ENCODE results near the gene TFPT.

Gene TFPT

DNA sequence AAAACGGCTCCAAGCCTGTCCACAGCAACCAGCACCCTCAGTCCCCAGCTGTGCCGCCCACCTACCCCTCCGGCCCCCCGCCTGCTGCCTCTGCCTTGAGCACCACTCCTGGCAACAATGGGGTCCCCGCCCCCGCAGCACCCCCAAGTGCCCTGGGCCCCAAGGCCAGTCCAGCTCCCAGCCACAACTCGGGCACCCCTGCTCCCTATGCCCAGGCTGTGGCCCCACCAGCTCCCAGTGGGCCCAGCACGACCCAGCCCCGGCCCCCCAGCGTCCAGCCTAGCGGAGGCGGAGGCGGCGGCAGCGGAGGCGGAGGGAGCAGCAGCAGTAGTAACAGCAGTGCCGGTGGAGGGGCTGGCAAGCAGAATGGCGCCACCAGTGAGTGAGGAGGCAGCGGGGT lies 32.7 kb upstream of the TFPT start:
- DNase-seq, result no peak

DNA sequence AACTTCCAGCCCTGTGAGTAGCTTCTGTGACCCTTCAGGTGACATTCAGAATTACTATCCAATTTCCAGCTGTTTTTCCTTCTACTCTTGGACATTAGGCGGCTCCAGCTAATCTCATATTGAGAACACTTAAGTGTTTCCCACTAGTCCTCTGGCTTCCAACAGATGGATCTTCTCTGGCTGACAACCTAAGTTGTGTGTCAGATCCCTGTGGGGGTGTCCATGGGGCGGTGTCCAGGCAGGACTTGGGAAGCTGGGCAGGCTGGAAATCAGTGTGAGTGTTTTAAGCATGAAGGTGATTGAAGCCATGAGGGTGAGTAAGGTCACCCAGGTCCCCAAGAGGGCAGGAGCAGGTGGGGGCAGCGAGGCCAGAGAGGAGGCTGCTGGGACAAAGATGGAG lies 32.2 kb upstream of the TFPT start:
- DNase-seq, result no peak

DNA sequence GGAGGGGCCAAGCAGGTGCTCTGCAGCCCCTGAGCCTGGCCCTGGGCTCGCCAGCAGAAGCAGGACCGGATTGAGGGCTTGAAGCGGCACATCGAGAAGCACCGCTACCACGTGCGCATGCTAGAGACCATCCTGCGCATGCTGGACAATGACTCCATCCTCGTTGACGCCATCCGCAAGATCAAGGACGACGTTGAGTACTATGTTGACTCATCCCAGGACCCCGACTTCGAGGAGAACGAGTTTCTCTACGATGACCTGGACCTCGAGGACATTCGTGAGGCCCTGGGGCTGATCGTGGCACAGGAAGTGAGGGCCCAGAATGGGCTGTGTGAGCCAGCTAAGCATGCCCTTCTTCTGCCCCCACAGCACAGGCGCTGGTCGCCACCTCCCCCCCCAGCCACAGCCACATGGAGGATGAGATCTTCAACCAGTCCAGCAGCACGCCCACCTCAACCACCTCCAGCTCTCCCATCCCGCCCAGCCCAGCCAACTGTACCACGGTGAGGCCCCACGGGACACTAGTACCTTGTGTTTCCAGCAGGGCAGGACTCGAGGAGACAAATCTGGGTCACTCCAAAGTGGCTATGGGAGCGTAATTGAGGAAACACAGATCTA lies 30.2 kb upstream of the TFPT start:
- DNase-seq, result no peak

DNA sequence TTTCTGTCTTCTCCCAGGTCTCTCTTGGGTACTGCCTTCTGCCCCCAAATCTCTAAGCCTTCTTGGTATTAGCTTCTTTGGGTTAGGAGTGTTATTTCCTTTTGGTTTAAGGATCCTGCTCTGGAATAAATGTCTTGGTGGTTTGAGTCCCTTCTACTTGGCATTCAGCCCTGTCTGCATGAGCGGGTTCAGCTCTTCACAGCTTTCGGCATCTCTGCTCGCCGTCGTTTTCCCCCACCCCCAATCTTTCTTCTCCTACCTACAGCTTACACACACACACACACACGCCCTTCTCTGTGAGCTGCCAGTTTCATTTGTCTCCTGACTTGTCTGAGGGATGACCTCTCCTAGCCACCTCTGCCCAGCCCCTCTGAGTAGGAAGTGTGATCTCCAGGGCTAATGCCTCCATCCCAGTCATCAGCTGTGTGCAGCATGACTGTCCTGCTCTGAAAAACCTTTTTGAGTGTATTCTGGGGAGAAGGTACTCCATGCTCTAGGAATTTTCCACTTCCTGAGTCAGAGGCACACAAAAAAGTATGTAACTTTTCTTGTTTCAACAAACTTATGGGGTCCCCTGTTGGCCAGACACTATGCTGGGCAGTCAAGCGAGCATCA lies 26.8 kb upstream of the TFPT start:
- no peak for DNase-seq

DNA sequence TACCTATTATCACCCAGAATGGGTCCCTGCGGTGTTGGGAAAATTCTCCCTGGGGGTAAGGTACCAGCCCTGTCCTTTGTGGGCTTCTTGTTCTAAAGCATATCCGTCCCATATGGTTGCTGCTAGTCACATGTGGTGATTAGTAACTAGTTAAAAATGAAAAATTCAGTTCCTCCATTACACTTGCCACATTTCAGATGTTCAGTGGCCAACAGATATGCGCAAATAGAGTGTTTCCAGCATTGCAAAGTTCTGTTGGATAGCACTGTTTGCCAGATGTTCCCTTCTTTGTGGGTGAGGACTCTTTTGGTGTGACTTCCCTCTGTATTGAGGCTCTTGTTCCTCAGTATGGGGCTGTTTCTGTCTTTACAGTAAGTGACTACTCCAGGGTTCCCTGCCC lies 25.9 kb upstream of the TFPT start:
- DNase-seq, result no peak

DNA sequence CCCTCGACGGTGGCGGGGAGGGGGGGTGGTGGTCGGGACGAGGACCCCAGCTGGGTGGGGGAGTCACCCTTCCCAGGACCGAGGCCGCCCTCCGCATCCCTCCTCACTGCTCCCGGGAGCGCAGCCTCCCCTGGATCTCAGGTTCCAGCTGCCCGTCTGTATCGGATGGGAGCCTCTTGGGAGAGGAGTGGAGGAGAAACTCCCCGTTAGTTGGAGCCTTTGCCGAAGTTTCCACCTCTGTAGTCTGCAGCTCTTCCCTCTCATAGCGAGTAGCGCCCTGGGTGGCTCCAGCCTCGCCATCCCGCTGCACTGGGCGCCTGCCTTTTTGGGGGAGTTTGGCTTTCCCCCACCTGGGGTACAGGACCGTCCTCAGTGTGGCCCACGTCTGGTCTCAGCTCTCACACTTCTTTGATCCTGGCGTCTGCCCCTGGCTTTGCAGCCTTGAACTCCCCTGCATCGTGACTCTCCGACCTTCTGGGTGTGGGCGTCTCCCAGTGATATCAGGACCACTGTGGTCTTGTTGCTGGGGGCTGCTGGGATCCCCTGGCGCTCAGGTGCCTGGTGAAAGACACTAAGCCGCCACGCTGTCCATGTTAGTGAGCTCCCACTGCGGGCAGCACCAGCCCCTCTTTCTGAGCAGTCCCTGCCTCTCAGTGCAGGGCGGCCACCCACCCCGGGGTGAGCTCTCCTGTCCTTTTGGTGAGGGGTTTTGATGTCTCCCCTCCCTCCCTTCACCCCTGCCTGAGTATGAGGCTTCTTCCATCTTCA lies 23.2 kb upstream of the TFPT start:
- no peak for DNase-seq

DNA sequence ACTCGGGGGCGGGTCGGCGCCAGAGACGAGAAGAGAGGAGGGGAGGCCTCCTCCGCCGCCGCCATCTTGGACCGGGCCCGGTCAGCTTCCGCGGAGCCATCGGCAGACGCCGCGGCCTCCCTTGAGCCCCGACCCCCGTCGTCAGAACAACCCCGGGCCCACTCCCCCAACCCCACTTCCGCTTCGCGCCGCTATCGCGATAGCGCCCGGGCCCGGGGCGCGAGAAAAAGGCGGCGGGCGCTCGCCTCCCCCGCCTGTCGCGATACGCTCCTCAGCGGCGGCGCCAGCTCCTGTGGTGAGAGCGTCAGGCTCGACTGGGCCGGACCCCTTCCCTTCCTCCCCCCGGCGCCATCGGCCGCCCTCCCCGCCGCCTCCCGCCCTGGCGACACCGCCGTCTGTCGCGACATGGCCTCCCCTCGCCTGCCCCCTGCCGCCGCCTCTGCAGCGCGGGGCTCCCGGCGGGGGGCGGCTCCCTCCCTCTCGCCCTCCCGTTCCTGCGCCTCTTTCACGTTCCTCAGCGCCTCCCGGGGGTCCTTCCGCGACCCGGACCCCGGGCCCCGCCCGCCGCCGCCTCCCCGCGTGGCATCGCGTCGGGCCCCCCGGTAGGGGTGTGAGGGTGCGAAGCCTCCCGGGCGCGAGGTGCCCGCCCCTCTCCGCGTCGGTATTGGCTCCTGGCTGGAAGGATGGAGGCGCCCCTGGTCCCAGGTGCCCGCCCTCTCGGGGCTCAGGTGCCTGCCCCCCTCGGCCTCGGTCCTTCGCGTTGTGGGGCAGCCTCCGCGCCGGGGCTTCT lies 22.4 kb upstream of the TFPT start, which contains the start of gene CNOT3:
Gene CNOT3 (plus strand): TSS at position 64 of the 790 bp plus-strand sequence. CDS start 5,217 bp downstream, outside the sequence.
- no peak for DNase-seq

DNA sequence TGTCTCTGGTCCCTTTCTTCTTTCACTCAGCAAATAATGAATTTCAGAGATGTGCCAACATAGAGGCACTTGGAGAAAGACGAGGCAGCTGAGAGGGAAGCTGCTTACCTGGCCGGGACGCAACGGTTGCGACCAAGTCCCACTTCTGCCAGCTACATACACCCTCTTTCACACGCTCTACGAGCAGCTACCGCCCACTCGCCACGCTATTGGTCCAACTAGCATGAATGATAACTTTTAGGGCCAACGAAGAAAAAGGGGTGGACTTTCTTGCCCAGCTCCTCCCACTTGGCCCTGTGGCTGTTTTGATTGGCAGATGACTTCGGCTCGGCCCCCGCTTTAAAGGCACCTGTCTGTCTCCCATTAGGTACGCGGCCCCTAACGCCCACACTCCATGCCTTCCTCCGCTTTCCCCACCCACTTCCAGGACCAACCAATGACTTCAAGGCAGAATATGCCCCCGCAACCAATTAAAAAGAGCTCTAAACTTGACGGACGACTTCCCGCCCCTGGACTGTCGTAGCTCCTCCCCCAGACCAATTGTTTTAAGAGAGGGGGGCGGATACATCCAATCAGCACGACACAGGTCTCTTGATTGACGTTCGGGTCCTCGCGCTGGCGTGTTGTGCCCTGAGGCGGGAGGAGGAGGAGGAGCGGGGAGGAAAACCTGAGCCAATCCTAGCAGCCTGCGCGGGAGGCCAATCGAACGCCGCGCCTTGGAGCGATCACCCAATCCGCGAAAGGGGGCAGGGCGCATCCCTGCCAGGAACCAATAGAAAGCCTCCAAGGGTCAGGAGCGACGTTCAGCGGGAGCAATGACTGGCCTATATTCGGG lies 21.6 kb upstream of the TFPT start:
- DNase-seq, result peak; percentile 99

DNA sequence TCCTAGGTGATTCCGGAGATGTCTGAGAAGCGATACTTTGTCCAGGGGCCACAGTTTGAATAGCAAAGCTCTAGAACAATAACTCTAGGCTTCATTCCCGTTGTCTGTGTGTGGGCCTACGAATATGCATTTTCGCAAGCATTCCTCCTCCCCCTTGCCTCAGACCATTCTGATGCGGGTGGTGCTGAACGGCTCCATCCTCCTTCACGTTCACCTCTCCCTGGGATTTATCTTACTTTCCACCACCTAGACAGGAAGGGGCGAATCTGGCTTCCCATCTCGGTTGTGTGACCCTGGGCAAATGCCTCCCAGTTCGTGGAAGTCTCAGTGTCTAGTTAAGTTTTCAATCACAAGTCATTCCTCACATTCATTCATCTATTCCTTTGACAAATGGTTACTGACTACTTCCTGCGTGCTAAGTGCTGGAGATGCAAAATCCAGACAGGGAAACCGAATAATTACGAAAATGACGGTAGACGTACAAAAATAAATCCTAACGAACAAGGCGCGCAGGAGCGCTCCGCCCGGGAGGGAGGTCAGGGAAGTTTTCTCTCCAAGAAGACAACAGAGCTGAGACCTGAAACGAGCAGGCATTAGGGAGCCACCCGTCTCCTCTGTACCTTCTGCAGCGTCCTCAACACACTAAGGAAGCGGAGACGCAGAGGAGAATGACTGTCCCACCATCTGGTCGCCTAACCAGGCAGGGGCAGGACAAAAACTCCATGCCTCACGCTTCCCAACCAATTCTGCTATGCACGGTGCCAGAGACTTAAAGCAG lies 20.8 kb upstream of the TFPT start:
- DNase-seq, result no peak

DNA sequence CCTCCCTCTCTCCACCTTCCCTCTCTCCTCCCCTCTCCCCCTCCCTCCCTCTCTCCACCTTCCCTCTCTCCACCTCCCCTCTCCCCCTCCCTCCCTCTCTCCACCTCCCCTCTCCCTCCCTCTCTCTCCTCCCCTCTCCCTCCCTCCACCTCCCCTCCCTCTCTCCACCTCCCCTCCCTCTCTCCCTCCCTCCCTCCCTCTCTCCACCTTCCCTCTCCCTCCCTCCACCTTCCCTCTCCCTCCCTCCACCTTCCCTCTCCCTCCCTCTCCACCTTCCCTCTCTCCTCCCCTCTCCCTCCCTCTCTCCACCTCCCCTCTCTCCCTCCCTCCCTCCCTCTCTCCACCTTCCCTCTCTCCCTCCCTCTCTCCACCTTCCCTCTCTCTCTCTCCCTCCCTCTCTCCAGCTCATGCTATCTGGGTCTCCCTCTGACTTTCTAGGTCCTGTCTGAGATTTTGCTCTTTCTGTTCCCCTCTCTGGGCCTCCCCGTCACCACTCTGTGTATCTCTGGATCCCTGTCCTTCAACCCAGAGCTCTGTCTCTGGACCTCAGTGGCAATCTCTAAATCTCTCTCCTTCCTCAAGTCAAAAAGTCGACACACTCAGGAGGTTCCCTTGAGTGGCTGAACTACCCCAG lies 18.6 kb upstream of the TFPT start:
- DNase-seq, result no peak

DNA sequence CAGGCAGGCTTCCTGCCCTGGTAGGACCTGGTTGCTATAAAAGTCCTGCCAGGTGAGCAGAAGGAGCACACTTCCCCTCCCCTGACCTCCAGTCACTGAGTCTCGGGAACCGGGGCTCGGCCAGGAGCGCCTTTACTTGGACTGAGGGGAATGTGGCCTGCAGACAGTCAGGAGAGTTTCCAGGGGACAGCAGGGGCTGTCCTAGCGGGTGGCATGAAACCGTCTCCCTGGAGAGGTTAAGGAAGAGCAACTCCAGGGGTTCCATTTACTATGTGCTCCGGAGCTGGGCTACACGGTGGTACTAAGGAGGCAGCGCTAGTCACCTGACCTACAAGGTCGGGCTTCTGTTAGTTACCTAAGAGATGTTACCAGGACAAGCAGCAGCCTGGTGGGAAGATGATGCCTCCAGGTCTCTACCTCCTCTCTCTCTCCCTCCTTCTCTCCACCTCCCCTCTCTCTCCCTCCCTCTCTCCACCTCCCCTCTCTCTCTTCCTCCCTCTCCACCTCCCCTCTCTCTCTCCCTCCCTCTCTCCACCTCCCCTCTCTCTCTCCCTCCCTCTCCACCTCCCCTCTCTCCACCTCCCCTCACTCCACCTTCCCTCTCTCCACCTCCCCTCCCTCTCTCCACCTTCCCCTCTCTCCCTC lies 18.0 kb upstream of the TFPT start:
- DNase-seq, result no peak

DNA sequence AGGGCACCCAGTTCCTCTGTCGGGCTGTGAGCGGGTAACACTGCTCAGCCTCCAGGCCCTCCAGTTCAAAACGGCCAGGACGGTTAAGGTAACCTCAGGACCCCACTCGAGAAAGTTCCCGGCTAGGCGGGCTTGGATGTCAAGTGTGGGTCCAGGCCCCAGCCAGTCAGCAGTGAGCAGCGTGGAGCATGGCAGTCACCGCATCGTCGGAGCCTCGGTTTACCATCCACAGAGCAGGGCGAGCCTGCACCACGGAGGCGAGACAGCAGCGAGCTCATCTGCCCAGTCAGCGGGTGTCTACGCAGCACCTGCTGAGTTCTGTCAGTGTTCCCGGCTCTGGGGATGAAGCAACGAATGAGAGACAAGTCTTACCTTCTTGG lies 14.2 kb upstream of the TFPT start:
- DNase-seq, result no peak

DNA sequence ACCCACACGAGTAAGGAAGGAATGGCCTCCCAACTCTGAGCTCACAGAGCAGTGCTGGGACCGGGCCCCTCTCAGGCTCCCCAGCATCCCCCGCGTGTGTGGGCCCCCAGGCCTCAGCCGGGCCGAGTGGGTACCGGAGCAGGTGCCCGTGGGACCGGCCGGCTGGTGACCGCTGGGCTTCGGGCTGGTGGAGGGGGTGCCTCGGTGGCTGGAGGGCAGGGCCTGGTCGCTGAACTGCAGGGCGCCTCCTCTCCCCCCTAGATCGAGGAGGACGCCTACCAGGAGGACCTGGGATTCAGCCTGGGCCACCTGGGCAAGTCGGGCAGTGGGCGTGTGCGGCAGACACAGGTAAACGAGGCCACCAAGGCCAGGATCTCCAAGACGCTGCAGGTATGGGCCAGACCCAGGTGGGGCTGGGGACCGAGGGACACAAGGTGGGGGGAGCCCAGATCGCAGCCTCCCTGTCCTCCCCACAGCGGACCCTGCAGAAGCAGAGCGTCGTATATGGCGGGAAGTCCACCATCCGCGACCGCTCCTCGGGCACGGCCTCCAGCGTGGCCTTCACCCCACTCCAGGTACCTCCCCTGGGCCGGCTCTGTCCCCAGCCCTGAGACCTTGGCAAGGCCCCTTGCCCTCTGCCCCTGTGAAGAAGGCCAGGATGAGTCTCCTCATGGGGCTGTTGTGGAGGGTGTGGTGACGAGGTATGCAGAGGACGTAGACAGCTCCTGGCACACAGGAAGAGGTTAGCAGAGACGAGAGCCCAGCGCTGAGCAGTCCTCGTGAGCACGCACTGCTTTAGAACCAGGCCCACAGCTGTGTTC lies 13.5 kb upstream of the TFPT start:
- DNase-seq, result no peak

DNA sequence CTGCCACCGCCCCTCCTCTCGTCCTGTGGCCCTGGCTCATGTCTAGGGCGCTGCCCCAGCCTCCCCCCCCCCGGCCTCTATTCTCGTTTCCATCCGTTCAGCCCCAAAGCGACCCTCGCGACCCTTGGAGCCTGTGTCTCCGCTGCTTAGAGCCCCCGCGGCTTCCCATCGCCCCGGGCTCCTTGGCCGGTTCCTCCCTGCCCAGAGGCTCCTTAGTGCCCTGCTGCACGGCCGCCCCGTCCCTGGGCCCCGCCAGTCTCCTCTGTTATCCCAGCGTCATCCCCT lies 12.9 kb upstream of the TFPT start:
- DNase-seq, result no peak

DNA sequence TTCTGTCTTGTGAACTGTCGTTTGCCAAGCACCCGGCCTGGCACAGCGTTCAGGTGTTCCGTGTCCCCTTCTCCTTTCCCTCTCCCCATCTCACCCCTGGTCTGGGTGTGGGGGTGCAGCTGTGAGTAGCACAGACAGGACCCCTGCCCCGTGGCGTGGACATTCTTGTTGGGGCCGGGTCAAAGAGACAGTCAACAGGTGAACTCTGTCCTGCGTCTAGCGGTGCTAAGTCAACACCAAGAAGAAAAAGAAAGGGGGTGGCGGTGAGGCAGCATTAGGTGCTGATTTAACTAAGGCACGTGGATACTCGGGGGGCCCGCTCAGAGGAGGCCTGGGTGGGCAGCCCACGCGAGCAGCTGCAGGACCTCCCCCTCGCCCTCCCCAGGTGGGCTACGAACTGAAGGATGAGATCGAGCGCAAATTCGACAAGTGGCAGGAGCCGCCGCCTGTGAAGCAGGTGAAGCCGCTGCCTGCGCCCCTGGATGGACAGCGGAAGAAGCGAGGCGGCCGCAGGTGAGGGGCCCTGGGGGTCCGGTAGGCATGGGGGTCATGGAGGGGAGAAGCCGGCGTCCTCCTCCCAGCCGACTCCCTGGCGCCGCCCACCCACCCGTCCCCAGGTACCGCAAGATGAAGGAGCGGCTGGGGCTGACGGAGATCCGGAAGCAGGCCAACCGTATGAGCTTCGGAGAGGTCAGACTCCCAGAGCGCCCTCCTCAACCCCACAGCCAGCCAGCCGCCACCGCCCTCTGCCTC lies 12.4 kb upstream of the TFPT start:
- no peak for DNase-seq

DNA sequence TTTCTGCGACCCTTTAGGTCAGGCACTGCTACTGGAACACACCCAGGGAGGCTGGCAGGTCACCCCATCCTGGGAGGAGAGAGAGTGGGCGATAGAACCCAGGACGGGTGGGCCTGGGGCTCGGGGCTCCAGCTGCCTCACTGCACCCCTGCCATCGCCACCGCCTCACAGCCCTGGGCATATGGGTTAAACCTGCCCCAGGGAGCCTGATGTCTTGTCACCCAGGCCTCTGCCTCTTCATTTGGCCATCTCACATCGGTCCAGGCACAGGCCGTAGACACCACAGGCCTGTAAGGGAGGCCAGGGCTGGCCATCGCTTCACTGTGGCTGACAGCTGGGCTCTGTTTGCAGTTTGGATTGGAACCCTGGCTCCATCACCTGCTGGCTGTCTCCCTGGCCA lies 10.3 kb upstream of the TFPT start:
- DNase-seq, result no peak

DNA sequence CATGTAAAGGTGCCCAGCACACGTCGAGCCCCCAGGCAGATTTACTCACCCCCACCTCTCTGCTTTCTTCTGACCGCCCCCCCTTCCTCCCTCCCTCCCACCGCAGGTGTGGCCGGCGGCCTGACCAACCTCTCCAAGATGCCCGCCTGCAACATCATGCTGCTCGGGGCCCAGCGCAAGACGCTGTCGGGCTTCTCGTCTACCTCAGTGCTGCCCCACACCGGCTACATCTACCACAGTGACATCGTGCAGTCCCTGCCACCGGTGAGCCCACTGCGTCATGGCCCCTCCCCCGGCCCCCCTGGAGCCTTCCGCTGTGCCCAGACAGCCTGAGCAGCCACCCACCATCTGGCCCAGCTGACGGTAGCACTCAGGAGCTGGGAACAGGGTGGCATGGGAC lies 8.9 kb upstream of the TFPT start:
- no peak for DNase-seq

DNA sequence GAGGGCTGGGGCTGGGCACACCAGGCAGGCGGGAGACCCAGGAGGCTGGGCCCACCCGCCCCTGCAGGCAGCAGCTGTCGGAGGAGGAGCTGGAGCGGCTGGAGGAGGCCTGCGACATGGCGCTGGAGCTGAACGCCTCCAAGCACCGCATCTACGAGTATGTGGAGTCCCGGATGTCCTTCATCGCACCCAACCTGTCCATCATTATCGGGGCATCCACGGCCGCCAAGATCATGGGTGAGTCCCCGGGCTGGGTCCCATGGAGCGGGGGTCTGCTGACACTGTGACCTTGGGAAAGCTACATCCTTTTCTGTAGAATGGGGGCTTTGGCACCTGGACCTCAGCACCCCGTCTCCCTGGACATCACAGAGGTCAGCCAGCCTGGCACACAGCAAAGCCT lies 8.2 kb upstream of the TFPT start:
- DNase-seq, result no peak

DNA sequence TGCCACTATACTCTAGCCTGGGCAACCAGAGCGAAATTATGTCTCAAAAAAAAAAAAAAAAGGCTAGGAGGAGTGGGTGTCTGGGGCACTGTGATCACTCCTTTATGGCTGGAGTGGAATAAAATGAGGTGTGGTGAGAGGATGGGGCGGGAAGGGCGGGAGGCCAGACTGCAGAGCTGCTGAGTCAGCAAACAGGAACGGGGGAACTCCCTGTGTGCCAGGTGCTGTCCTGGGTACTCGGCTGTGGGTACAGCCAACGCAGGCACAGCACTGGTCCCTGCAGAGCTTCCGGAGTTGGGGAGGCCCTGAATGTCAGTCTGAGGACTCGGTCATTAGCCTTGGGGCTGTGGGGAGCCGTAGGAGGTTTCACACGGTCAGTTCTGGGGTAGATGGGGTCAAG lies 5.8 kb upstream of the TFPT start:
- no peak for DNase-seq
